HUES6 (cell line): ENCODE results near the gene PRPSAP2.

Experiments
- H3K27ac ChIP-seq: 2 replicates; pipeline ENCODE4 v1.7.0; 2013; ENCODE audit warnings: low read depth, mild to moderate bottlenecking, low read length, inconsistent platforms
- H3K27me3 ChIP-seq: 2 replicates; pipeline ENCODE4 v1.6.1; 2013; ENCODE audit warnings: low read length; ENCODE audit not compliant: control insufficient read depth, insufficient read depth
- H3K36me3 ChIP-seq: 2 replicates; pipeline ENCODE4 v1.6.1; 2013; ENCODE audit warnings: low read length; ENCODE audit not compliant: control insufficient read depth, insufficient read depth
- H3K4me1 ChIP-seq: 2 replicates; pipeline ENCODE4 v1.6.1; 2013; ENCODE audit warnings: low read length; ENCODE audit not compliant: control insufficient read depth, insufficient read depth
- H3K4me3 ChIP-seq: 2 replicates; pipeline ENCODE4 v1.5.1; 2013; ENCODE audit warnings: low read depth, low read length
- H3K9ac ChIP-seq: one replicate; pipeline ENCODE4 v1.6.1; 2013; ENCODE audit warnings: mild to moderate bottlenecking, low read length
- H3K9me3 ChIP-seq: 2 replicates; pipeline ENCODE4 v1.6.1; 2013; ENCODE audit warnings: low read depth, low read length; ENCODE audit not compliant: control insufficient read depth, insufficient read depth

PRPSAP2 gene

GRCh38 chr17:18946536-18946935 is 88.6 kb downstream of the PRPSAP2 start:
- no peak overlapping the region for H3K4me3 ChIP-seq
- H3K27me3 ChIP-seq, result no peaks in the 10 kb centered on the region
- H3K9me3 ChIP-seq, result 0 out of 2 replicates have a peak, but pooled peaks cover 3% of the 10 kb centered on the region
- H3K4me1 ChIP-seq, result peaks cover 2% of the 10 kb centered on the region; the same call in 1 of the 2 replicates
- H3K9ac ChIP-seq, result no peak overlapping the region
- H3K27ac ChIP-seq, result no peak overlapping the region
- H3K36me3 ChIP-seq, result no peaks in the 10 kb centered on the region

GRCh38 chr17:18947866-18948265 is 89.9 kb downstream of the PRPSAP2 start:
- Histone ChIP-seq H3K9ac (no peak overlapping the region), H3K4me1 (peaks cover 2% of the 10 kb centered on the region; the same call in 1 of the 2 replicates), H3K9me3 (0 out of 2 replicates have a peak, but pooled peaks cover 3% of the 10 kb centered on the region), H3K27me3 (no peaks in the 10 kb centered on the region), H3K4me3 (no peak overlapping the region), H3K27ac (no peak overlapping the region), H3K36me3 (no peaks in the 10 kb centered on the region)

- no peak overlapping the region for H3K27ac ChIP-seq
- H3K36me3 ChIP-seq, result no peaks in the 10 kb centered on the region
- no peak overlapping the region for H3K4me3 ChIP-seq
- no peaks in the 10 kb centered on the region for H3K27me3 ChIP-seq
- H3K9me3 ChIP-seq, result no peaks in the 10 kb centered on the region
- H3K4me1 ChIP-seq, result peaks cover 2% of the 10 kb centered on the region; the same call in 1 of the 2 replicates
- H3K9ac ChIP-seq, result no peak overlapping the region
These were observed 90.6 kb downstream of the PRPSAP2 start for GRCh38 chr17:18948476-18949006.

- Histone ChIP-seq H3K27me3 (no peaks in the 10 kb centered on the region), H3K9me3 (no peaks in the 10 kb centered on the region), H3K27ac (no peak overlapping the region), H3K36me3 (no peaks in the 10 kb centered on the region), H3K4me3 (no peak overlapping the region), H3K4me1 (peaks cover 2% of the 10 kb centered on the region; the same call in 1 of the 2 replicates), H3K9ac (no peak overlapping the region)
These were observed 91.6 kb downstream of the PRPSAP2 start for GRCh38 chr17:18949566-18949965.

GRCh38 chr17:18950346-18950745 is 92.4 kb downstream of the PRPSAP2 start:
- Histone ChIP-seq H3K4me1 (peaks cover 2% of the 10 kb centered on the region; the same call in 1 of the 2 replicates), H3K36me3 (no peaks in the 10 kb centered on the region), H3K4me3 (no peak overlapping the region), H3K27ac (no peak overlapping the region), H3K9ac (no peak overlapping the region), H3K9me3 (no peaks in the 10 kb centered on the region), H3K27me3 (no peaks in the 10 kb centered on the region)

- no peak overlapping the region for H3K27ac ChIP-seq
- no peak overlapping the region for H3K9ac ChIP-seq
- H3K4me3 ChIP-seq, result no peak overlapping the region
- no peaks in the 10 kb centered on the region for H3K36me3 ChIP-seq
- H3K27me3 ChIP-seq, result no peaks in the 10 kb centered on the region
- no peaks in the 10 kb centered on the region for H3K9me3 ChIP-seq
- H3K4me1 ChIP-seq, result peaks cover 2% of the 10 kb centered on the region; the same call in 1 of the 2 replicates
These were observed 93.3 kb downstream of the PRPSAP2 start for GRCh38 chr17:18950944-18951905.

GRCh38 chr17:18951941-18952842 is 94.3 kb downstream of the PRPSAP2 start, which contains the start of gene SLC5A10:
Gene SLC5A10 (plus strand): TSS chr17:18952165. CDS start chr17:18952206, 41 bp downstream.
- H3K9me3 ChIP-seq, result no peaks in the 10 kb centered on the region
- no peak within 1 kb of the TSS for H3K4me3 ChIP-seq
- H3K9ac ChIP-seq, result no peak within 1 kb of the TSS
- peaks cover 2% of the 10 kb centered on the region; the same call in 1 of the 2 replicates for H3K4me1 ChIP-seq
- no peak within 1 kb of the TSS for H3K27ac ChIP-seq
- H3K36me3 ChIP-seq, result no peaks in the 10 kb centered on the region
- H3K27me3 ChIP-seq, result no peaks in the 10 kb centered on the region

- H3K36me3 ChIP-seq, result no peaks in the 10 kb centered on the region
- H3K4me1 ChIP-seq, result peaks cover 2% of the 10 kb centered on the region; the same call in 1 of the 2 replicates
- H3K27ac ChIP-seq, result no peak overlapping the region
- no peak overlapping the region for H3K4me3 ChIP-seq
- H3K27me3 ChIP-seq, result no peaks in the 10 kb centered on the region
- no peak overlapping the region for H3K9ac ChIP-seq
- no peaks in the 10 kb centered on the region for H3K9me3 ChIP-seq
These were observed 95.3 kb downstream of the PRPSAP2 start for GRCh38 chr17:18953231-18953728.

GRCh38 chr17:18954321-18954720 is 96.4 kb downstream of the PRPSAP2 start:
- no peaks in the 10 kb centered on the region for H3K36me3 ChIP-seq
- no peaks in the 10 kb centered on the region for H3K9me3 ChIP-seq
- peaks cover 2% of the 10 kb centered on the region; the same call in 1 of the 2 replicates for H3K4me1 ChIP-seq
- no peak overlapping the region for H3K27ac ChIP-seq
- H3K27me3 ChIP-seq, result no peaks in the 10 kb centered on the region
- H3K4me3 ChIP-seq, result no peak overlapping the region
- no peak overlapping the region for H3K9ac ChIP-seq

- Histone ChIP-seq H3K4me3 (no peak overlapping the region), H3K9me3 (no peaks in the 10 kb centered on the region), H3K27ac (no peak overlapping the region), H3K27me3 (no peaks in the 10 kb centered on the region), H3K4me1 (peaks cover 2% of the 10 kb centered on the region; the same call in 1 of the 2 replicates), H3K36me3 (no peaks in the 10 kb centered on the region), H3K9ac (no peak overlapping the region)
These were observed 97.1 kb downstream of the PRPSAP2 start for GRCh38 chr17:18955009-18955408.
